Measurements from ENCODE around the gene CLIC6. TPM values are rescaled to one million over a fixed set of nuclear protein-coding genes. Genes with fewer than 3 reads are reported as not detected.
A peak's percentile ranks its signal among the peaks of the same experiment; 100 is the strongest.
"Not testable (repeated sequence)": the region's sequence is repeated elsewhere in the genome, so short reads cannot be mapped to it uniquely, and the experiment has no call there.

Gene CLIC6
- total RNA-seq, 1 donor: under 0.01 TPM

DNA sequence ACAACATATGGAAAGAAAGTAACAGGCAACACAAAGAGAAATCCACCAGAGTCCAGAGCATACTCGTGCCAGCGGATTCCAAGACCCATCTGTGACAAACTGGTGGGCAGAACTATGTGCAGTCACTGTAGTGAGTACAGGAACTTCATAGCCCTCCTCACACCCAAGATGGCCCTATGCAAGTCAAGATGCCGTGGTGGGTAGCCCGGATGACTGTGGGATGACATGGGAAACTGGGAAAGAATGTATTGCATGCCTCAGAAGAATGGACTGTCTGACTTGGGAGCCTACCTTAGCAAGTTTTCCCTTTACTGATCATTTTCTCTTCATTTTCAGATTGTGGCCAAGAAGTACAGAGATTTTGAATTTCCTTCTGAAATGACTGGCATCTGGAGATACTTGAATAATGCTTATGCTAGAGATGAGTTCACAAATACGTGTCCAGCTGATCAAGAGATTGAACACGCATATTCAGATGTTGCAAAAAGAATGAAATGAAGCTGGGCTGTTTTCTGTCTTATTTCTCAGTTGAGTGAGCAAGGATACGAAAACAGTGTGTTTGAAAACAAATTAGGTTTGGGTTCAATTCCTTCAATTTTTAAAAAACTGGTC lies 47.3 kb downstream of the CLIC6 start:
- peaks cover 12% of the 10 kb centered on the region for H3K4me1 ChIP-seq (ENCODE audit: insufficient read depth, low read length)
- DNase-seq (ENCODE audit: insufficient read length, low spot score, missing footprints): no peak

DNA sequence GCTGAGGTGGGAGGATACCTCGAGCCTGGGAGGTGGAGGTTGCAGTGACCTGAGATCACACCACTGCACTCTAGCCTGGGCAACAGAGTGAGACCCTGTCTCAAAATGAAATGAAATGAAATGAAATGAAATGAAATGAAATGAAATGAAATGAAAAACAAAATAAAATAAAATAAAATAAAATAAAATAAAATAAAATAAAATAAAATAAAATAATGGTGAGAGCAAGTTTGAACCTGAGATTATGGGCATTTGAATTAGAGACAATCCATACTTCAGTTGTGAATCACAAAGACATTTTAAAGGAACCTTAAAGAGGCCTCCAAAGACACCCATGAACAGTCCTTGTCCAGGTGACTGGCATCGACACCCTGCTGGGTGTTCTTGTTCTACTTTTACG lies 49.7 kb downstream of the CLIC6 start:
- not testable (repeated sequence) for H4K20me1 ChIP-seq (ENCODE audit: insufficient read depth, low read length); H3K27me3 ChIP-seq (ENCODE audit: insufficient read depth, low read length); H3K9me3 ChIP-seq (ENCODE audit: low read depth, low read length); H3K36me3 ChIP-seq (ENCODE audit: insufficient read depth, low read length); H3K4me3 ChIP-seq (ENCODE audit: insufficient read depth, low read length); DNase-seq (ENCODE audit: insufficient read length, low spot score, missing footprints); H3K79me2 ChIP-seq (ENCODE audit: insufficient read depth, low read length); H2AFZ ChIP-seq (ENCODE audit: low read length); H3K4me2 ChIP-seq (ENCODE audit: insufficient read depth, low read length); H3K27ac ChIP-seq (ENCODE audit: low read depth, low read length)
- H3K4me1 ChIP-seq (ENCODE audit: insufficient read depth, low read length): peaks cover 12% of the 10 kb centered on the region

More for the DNA sequence above, 47.3 kb downstream of the CLIC6 start:
- no peak overlapping the region for H3K4me2 ChIP-seq (ENCODE audit: insufficient read depth, low read length)
- no peaks in the 10 kb centered on the region for H3K36me3 ChIP-seq (ENCODE audit: insufficient read depth, low read length)
- no peaks in the 10 kb centered on the region for H3K9me3 ChIP-seq (ENCODE audit: low read depth, low read length)
- H3K27ac ChIP-seq (ENCODE audit: low read depth, low read length): no peak overlapping the region
- no peaks in the 10 kb centered on the region for H4K20me1 ChIP-seq (ENCODE audit: insufficient read depth, low read length)
- H3K79me2 ChIP-seq (ENCODE audit: insufficient read depth, low read length): no peaks in the 10 kb centered on the region
- H3K4me3 ChIP-seq (ENCODE audit: insufficient read depth, low read length): no peak overlapping the region
- no peak overlapping the region for H2AFZ ChIP-seq (ENCODE audit: low read length)
- TF ChIP-seq, protein P1, sequence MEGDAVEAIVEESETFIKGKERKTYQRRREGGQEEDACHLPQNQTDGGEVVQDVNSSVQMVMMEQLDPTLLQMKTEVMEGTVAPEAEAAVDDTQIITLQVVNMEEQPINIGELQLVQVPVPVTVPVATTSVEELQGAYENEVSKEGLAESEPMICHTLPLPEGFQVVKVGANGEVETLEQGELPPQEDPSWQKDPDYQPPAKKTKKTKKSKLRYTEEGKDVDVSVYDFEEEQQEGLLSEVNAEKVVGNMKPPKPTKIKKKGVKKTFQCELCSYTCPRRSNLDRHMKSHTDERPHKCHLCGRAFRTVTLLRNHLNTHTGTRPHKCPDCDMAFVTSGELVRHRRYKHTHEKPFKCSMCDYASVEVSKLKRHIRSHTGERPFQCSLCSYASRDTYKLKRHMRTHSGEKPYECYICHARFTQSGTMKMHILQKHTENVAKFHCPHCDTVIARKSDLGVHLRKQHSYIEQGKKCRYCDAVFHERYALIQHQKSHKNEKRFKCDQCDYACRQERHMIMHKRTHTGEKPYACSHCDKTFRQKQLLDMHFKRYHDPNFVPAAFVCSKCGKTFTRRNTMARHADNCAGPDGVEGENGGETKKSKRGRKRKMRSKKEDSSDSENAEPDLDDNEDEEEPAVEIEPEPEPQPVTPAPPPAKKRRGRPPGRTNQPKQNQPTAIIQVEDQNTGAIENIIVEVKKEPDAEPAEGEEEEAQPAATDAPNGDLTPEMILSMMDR (IDR thresholded peaks at IDR 0.05; ENCODE audit: extremely low read depth, low read depth, low read length): no peak
- H3K27me3 ChIP-seq (ENCODE audit: insufficient read depth, low read length): no peaks in the 10 kb centered on the region

DNA sequence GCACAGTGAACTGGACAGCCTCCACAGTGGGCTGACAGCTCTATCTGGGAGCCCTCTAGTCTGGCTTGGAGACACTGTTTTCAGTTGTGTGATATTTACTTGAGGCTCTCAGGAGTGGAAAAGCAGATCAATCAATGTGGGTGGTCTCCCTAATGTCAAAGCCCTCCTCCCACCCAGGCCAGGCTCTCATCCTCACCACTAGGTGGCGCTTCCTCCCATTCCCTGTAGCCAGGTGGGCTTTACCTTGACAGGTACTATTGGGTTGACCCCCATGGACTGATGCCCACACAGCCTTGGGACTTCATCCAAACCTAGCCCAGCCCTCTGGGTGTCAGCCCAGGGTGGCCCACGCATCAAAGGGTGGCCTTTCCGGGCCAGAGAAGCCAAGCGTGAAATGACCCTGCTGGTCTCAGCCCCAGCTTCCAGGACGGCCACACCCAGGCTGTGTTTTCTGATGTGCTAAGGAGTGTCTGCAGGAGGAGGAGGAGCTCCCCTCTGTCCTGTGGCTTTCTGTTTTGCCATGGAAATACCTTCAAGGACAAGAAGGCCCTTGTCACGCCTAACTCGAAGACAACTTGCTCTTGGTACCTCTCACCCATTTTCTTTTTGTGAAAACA lies 54.0 kb downstream of the CLIC6 start:
- no peak for DNase-seq (ENCODE audit: insufficient read length, low spot score, missing footprints)
- H3K36me3 ChIP-seq (ENCODE audit: insufficient read depth, low read length): no peaks in the 10 kb centered on the region
- H3K4me2 ChIP-seq (ENCODE audit: insufficient read depth, low read length): no peak overlapping the region
- H3K79me2 ChIP-seq (ENCODE audit: insufficient read depth, low read length): no peaks in the 10 kb centered on the region
- H2AFZ ChIP-seq (ENCODE audit: low read length): no peak overlapping the region
- no peaks in the 10 kb centered on the region for H4K20me1 ChIP-seq (ENCODE audit: insufficient read depth, low read length)
- TF ChIP-seq, protein P1 (IDR thresholded peaks at IDR 0.05; ENCODE audit: extremely low read depth, low read depth, low read length): peak; percentile 50
- no peak overlapping the region for H3K27ac ChIP-seq (ENCODE audit: low read depth, low read length)
- H3K9me3 ChIP-seq (ENCODE audit: low read depth, low read length): no peaks in the 10 kb centered on the region
- H3K27me3 ChIP-seq (ENCODE audit: insufficient read depth, low read length): peaks cover 12% of the 10 kb centered on the region
- no peak overlapping the region for H3K4me3 ChIP-seq (ENCODE audit: insufficient read depth, low read length)
- H3K4me1 ChIP-seq (ENCODE audit: insufficient read depth, low read length): peaks cover 11% of the 10 kb centered on the region

DNA sequence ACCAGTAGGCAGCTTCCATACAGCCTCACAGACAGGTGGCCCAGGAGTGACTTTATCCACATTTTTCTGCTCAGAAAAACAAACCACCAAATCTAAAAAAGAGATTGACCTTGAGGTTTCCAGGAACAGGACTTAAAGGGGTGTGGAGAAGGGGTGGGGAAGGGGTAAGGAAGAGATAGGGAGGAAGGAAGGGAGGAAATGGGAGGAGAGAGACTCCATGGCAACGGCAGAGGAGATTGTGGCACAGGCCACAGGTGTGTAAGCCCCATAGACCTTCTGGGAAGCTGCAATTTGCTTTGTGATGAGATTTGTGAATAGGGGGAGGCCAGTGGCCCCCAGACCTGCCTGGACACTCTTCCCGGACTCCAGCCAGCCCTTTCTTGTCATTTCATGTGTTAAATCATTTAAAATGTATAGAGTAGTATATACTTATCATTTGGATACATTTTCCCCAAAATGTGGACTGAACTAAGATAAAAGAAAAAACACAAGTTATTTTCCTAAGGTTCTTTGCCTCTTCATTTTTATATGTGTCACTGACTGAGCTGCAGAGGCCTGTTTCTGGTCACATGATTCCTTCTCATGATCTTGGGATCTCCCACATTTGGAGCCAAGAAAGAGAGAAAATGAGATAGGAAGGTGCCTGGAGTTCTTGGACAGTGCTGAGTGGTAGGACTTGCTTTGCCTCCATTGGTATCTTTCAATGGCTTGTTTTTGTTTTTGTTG lies 55.5 kb downstream of the CLIC6 start:
- H3K27ac ChIP-seq (ENCODE audit: low read depth, low read length): no peak overlapping the region
- no peaks in the 10 kb centered on the region for H3K9me3 ChIP-seq (ENCODE audit: low read depth, low read length)
- H2AFZ ChIP-seq (ENCODE audit: low read length): no peak overlapping the region
- no peaks in the 10 kb centered on the region for H3K36me3 ChIP-seq (ENCODE audit: insufficient read depth, low read length)
- no peak overlapping the region for H3K4me3 ChIP-seq (ENCODE audit: insufficient read depth, low read length)
- H3K79me2 ChIP-seq (ENCODE audit: insufficient read depth, low read length): no peaks in the 10 kb centered on the region
- DNase-seq (ENCODE audit: insufficient read length, low spot score, missing footprints): peak; percentile 71
- TF ChIP-seq, protein P1 (IDR thresholded peaks at IDR 0.05; ENCODE audit: extremely low read depth, low read depth, low read length): no peak
- H4K20me1 ChIP-seq (ENCODE audit: insufficient read depth, low read length): no peaks in the 10 kb centered on the region
- peak overlapping the region; percentile 0 for H3K4me2 ChIP-seq (ENCODE audit: insufficient read depth, low read length)
- peaks cover 12% of the 10 kb centered on the region for H3K27me3 ChIP-seq (ENCODE audit: insufficient read depth, low read length)
- peaks cover 11% of the 10 kb centered on the region for H3K4me1 ChIP-seq (ENCODE audit: insufficient read depth, low read length)

Data from osteoblast (primary cell).